Activated CD4-positive, CD25-positive, alpha-beta regulatory T cell (primary cell): ENCODE data around the gene RNF144B.
"Not testable (repeated sequence)": the region's sequence is repeated elsewhere in the genome, so short reads cannot be mapped to it uniquely, and the experiment has no call there.

ENCODE experiments used
- DNase-seq, 4 experiments: peaks; one replicate each; lab custom pipeline; 2025; lab: John Stamatoyannopoulos, UW

The RNF144B gene

DNA sequence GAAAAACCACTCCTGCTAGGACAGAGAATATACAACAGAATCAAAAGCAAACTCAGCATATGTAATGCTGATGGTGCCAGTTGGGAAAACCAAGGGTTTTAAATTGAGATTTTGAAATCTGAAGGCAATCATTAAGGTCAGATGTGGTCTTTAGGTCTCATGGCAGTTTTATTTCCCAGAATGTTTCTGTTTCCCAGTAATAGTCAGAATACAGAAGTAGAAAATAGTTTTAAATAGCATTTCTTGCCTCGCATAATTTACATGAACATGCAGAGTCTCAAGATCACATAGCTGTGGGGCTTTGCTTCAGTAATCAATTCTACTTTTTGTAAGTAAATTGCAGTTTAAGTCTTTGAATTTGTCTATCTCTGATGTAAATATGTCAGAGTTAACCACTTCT lies 58.1 kb downstream of the RNF144B start:
- DNase-seq, result no peak

DNA sequence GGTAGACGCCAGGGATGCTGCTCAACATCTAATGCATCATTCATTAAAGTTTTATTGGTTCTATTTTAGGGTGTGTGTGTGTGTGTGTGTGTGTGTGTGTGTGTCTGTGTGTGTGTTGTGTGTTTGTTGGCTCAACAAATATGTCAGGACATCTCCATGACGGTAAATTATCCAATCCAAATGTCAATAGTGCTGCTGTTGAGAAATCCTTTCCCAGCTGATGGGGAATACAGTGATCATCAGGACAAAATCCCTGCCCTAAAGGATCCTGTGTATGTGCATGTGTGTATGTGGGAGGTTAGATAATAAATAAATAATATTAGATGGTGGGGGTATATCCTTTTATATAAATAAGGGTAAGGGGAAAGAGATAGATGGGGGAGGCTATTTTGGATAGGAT lies 59.6 kb downstream of the RNF144B start:
- DNase-seq, result no peak

DNA sequence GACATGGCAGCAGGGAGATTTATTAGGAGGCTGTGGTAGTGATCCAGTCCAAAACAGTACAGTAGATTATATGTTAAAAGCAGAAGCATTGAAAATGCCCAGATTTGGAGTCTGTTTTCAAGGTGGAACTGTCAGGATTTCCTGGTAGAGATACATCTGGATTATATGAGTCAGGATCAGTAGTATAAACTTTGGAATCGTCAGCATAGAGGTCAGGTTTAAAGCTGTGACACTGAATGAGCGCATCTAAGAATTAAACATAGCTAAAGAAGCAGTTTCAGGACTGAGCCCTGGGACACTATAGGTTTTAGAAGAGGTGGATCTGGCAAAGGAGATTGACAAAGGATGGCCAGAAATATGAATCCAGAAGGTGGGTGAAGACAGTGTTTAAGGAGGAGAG lies 60.4 kb downstream of the RNF144B start:
- no peak for DNase-seq

DNA sequence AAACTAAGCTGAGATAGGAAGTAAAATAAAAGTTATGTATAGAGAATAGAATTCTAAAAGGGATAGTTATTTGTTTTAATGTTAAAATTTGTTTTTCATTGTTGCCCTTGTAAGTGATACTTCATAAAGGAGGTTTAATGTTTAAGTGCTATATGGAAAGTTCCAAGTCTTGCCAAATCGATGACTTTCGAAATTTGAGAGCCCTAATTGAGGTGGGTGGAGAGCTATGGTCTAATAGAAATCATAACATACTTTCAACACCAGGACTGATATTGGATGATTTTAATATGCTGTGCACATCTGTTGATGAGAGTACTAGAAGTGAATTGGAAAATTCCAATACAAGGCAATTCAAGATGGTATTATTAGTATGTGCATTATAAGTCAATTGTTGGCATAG lies 64.6 kb downstream of the RNF144B start:
- DNase-seq, result no peak

DNA sequence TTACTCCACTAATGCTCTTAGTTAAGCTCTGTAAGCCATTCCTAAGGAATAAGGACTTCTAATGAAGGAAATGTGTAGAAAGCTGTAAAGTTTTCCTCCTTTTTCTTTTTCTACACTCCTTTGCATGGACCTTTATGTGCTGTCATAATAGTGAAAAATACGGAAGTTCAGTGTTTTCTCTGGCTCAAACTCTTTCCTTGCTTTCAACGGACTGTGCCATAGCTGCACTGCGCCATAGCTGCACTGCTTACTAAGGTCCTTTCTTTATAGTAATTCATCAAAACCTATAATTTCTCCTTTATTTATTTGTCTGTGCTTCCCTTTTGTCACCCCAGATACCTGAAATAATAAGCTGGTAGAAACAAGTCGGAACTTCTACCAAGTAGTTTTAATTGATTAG lies 67.3 kb downstream of the RNF144B start:
- no peak for DNase-seq

DNA sequence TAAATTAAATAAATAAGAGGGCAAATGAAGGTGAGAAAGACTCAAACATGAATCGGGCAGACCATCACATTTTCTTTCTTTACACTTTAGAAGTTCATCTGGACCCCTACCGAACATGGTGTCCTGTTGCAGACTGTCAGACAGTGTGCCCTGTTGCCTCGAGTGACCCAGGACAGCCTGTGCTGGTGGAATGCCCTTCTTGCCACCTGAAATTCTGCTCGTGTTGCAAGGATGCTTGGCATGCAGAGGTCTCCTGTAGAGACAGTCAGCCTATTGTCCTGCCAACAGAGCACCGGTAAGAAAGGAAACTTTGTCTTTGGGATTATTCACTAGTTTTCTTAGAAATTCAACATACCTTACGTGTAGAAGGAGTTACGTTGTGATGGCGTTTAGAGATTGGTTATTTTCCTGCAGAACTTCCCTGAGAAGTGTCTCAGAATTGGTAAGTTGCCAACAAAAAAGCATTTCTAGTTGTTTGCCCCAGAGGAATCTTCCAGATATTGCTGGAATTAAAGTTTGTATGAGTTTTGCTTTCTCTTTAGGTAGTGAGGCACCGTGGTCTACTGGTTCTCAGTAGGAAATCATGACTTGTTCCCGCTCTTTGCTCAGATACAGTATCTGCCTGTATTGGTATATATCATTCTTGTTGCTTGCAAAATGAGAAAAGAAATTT lies 70.1 kb downstream of the RNF144B start:
- DNase-seq, result no peak

DNA sequence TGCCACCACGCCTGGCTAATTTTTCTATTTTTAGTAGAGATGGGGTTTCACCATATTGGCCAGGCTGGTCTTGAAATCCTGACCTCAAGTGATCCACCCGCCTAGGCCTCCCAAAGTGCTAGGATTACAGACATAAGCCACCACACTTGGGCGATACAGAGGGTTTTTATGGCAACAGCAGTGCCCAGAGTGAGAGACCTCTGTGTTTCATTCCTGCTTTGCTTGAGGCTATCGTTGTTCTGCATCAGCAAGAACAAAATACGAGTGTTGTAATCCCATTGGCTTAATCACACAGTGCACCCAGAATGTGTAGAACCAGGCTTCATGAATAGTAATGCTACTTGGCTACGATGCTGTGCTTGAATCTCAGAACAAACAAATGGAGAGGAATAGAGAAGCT lies 70.9 kb downstream of the RNF144B start:
- not testable (repeated sequence) for DNase-seq

DNA sequence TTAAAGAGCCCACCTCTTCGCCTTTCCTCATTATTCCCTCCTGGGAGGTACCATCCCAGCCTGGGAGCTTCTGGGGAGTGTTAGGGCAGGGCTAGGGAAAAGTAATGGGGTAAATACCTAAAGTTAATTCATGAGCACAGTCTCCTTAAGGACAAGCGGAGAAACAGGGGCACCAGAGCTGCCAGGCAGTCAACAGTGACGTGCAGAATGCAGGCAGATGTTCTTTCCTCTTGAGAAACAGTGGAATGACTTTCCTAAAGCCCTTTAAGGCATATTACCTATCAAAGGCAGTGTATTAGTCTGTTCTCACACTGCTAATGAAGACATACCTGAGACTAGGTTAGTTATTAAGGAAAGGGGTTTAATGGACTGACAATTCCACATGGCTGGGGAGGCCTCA lies 76.3 kb downstream of the RNF144B start:
- DNase-seq, result no peak

DNA sequence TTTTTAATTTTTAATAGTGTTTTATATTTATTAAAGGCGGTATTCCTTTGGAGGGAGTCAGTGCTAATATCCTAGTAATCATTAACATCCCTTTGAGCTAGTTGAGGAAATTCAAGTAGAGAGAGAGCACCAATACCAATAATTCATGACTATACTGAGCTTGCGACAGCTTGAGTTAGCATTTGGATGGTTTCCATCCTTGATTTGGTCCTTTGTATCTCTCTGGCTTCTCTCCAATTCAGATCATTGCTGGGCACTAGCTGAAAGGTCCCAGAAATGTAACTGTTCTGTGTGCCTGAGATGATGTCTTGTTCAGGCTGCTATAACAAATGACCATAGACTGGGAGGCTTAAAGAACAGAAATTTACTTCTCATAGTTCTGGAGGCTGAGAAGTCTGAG lies 77.0 kb downstream of the RNF144B start:
- no peak for DNase-seq

DNA sequence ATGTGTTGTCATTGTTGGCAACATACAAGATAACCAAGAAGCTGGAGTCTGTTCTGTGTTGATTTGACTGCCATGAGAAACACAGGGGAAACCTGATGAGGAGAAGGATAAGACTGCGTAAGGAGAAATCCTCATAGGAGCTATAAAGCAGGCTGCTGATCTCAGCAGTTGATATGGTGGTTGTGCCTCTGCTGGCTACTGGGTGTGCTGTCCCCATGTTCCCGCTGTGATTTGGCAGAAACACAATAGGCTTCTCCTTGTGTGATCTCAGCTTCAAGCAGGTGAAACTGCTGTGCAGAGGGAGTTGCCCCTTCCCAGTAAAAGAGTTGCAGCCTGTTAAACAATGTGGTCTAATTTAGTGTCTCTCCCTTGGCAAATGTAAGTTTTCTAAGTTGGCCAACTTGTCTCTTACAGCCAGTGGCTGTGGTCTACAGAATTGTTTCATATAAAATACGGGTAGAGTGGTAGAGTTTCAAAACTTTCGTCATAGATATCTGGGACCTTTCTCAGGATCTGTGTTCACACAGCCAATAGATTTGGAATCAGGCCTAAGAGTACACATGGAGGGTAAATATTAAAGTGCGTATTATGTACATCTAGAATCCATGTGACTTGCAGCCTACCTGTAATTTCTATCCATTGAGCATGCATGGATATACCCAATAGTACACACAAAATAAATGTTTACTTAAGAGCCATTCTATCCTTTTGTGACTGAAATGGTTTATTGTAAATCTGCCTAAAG lies 78.4 kb downstream of the RNF144B start:
- no peak for DNase-seq

DNA sequence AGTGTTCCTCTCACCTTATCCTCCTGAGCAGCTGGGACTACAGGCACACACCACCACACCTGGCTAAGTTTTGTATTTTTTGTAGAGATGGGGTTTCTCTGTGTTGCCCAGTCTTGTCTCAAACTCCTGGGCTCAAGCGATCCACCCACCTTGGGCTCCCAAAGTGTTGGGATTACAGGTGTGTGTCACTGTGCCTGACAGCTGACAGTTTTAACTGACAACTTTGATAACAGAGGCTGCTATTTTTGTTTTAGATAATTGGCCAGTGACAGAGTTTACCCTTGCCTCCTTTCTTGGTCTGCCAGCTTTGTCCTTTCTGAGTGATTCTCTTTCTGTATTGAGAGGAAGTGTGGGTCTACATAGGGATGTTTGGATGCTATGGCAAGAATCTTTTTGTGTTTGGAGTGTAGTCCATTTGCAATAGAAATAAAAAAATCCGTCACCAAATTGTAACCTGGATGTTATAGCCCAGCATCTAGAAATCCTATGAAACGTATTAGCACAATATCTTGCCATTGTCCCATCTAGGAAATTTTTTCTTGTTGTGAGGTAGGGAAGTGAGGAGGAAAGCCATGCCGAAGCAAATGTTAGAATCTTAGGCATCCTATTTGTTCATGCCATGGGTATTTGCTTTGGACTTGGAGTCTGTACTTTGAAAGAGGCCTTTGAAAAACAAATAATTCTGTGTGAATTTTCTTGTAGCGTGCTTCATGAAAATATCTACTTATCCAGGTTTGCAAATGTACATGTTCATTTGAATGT lies 80.8 kb downstream of the RNF144B start:
- no peak for DNase-seq

DNA sequence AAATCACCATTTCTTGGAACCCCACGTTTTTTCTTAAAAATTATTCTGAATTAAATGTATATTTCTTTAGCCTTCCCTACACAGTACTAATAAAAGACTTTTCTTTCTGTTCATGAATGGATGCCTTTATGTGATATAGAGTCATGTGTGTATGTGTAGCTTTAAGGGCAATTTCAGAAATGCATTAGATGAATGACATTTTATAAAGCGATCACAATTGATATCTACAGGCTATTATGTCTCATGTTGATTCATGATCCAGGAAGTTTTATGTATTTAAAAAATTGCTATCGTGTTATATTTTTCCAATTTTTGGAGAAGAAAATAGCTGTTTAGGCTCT lies 81.3 kb downstream of the RNF144B start:
- no peak for DNase-seq

DNA sequence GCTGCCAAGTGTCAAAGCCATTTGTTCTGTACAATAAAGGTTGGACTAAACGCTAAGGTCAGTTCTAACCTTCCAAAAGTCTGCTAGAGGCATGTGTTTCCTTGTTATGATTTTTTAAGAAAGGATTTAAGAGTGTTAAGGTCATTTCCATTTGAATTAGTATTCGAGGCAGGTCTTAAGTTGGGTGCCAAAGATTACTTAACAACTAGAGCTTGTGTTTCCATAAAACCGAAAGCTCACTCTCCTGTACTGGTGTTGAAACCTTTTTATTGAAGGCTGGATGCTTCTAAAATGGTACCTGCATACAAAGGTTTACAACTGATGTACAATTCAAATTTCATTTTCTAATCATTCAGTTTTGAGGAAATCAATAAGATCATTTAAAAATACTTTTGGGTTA lies 82.4 kb downstream of the RNF144B start:
- DNase-seq, result no peak

DNA sequence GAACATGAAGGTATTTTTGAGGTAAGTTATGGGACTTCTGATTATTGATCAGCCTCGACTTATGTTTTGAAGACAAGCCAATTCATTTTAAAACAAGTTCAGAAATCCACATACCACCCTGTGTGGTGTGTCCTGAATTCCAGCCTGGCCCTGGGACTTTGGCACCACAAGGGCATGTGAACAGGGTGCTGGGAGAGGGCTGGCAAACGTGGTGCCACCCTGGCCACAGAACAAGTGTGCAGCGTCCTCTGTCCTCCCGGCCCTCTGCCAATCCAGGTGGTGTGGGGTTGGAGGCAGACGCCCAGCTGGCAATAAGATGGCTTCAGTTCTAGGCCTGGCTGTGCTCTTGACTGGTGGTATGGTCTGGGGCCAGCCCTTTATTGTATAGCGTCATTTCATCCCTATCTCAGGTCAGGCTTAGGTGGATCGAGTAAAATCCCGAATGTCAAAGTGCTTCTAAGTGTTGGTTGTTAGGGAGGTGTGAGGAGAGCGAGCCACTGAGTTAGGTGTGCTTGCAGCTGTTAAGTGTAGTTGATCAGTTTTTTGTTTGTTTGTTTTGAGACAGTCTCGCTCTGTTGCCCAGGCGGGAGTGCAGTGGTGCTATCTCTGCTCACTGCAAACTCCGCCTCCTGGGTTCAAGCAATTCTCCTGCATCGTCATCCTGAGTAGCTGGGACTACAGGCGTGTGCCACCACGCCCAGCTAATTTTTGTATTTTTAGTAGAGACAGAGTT lies 84.2 kb downstream of the RNF144B start:
- DNase-seq, result no peak

DNA sequence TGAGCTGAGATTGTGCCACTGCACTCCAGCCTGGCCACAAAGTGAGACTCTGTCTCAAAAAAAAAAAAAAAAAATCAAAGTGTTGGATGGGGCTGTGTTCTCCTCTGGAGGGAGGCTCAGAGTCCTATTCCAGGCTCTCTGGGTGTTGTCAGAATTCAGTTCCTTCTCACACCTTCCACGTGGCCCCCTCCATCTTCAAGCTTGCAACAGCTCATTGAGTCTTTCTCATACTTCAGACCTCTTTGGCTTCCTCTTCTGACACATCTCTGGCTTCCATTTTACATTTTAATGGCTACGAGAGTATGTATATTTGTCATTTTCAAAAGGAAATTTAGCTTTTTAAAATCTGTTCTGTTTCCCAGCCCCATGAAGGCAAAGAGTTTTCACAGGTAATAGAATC lies 85.8 kb downstream of the RNF144B start:
- no peak for DNase-seq

DNA sequence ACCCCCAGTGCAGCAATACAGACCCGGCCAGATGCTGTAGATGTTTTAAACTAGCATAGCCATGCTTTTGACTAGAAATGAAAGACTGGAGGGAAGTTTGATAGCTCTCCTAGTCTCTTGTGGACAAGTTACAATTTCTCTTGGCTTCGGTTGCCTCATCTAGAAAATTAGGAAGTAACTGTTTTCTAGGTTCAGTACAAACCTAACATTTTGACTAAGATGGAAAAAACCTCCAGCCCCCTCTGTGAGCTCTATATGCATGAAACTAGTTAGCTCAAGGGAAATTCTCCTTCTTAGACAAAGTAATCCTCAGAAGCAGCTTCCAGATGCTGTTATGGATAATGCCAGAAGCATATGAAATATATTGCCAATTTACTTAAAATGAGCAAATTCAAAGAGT lies 86.6 kb downstream of the RNF144B start:
- DNase-seq, result no peak

DNA sequence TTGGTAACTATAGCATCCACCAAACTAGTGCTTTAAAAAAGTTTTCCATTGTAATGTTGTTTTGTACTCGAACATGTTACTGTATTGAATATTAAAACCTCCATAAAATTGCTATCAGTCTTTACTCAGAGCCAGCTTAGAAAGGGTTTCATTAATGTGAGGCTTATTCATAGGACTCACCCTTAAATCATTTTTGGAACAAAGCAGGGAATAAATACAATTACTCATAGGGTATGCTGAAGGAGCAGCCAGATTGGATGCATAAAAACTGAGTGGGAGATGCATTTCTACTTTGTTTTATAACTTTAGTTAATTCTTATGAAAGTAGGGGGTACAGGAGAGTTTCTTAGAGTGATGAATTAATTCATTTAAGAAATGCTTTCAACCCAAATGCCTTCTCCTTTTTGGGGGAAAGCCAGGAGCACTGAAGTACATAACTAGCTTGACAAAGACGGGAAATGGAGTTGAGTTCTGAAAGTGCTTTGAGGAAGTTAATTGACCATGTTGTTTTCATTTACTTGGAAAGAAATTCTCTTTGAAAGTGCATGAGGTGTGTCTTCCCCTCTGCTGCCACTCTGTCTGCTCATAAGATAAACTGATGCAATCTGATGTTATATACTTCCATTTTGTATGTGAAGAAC lies 90.3 kb downstream of the RNF144B start:
- no peak for DNase-seq

DNA sequence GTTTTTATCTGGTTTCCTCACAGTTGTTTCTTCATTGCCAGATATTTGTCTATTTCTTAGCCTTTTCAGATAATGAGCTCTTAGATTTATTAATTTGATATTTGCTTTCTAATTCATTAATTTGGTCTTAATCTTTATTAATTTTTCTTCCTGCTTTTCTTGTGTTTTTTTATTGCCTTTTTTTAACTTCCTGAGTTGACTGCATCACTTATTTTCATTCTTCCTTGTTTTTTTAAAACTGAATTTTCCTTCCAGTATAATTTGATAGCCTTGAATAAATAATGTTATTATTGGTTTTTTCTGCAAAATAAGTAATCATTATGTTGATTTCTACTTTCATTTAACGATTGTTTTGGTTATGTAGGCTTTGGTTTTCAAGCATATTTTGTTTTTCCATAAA lies 91.5 kb downstream of the RNF144B start:
- DNase-seq, result no peak

DNA sequence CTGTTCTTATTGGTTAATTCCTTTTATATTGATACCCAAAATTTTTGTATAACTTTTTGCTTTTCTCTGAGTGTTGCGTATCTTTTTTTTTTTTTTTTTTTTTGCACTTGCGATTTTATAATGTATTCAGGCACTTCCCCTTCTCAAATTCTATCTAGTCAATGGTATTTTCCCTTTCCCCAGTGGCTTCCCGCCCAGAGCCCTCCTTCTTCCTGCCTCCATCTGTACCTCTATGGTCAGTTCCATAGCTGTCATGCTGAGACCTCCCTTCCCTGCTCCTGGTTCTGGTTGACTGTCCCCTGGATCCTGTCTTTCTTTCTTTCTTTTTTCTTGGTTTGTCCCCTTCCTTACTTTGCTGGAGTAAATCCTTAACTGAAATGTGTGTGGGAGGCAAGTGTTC lies 94.7 kb downstream of the RNF144B start:
- no peak for DNase-seq

DNA sequence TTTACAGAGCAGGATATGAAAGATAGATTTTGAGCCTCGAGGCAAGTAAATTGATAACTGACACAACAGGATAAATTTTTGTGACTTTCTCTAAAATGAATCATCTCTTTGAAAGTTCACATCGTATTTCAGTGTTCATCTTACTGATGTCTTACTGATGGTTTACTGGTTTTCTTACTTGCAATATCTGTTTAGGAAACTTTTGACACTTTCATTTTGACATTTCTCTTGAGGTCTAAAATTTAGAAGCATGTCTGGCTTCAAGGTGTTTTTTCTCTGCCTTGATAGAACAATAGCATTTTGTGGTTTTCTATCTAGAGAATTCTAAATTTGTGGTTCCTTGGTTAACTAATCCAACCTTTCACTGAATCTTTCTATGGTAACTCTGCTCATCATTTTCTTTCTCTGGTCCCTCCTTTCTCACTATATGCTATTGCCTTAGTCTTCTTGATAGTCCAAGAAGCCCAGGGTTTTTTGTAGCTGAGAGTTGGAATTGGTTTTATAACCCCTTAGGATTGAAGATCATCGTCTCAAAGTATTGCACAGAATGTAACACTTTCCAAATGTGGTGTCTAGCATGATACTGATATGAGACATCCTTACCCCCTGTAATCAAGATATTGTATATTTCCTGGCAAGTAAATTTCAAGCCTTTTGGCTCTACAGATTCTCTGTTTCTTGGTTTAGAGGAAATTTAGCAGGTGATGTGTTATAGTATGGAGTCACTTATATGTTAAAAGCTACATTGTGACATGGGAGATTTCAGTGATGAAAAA lies 98.7 kb downstream of the RNF144B start:
- DNase-seq, result no peak

DNA sequence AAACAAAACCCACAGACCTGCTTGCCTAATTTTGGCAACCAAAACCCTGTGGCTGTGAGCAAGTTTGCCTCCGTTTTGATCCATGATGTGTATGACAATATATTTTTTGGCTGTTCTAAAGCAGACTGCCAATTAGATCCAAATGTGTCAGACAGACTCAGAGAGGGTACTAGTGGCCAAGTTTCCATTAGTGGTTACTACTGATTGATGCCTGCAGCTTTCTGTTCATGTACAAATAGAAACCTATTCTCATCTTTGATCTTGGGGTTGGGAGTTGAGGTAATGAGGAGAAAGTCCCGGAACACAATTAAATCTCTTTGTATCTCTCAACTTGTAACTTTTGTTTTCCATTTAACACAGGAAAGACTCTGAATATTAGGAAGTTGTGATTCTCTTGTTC lies 100.9 kb downstream of the RNF144B start:
- DNase-seq, result no peak
